T-helper 9 cell (primary cell): Measurements from ENCODE around the gene TMEM163.

Source experiments
- DNase-seq: peaks from one replicate; pipeline ENCODE4 v3.0.0-alpha.2; 2020

The TMEM163 gene

DNA sequence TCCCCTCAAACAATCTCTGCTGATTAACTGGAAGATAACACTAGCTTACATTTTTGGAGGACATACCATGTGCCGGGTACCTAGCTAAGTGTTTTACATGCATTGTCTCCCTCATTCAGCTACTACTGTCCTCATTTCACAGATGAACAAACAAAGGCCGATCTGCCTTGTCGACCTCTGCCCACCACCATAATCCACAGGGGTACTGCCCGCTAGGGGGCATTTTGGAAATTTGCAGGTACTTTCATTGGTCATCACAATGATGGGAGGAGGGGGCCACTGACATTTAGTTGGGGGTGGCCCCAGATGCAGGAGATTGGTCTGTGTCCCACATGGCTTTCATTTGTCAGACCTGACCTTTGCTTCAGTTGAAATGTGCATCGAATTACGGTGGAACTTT lies 3.9 kb upstream of the TMEM163 start:
- DNase-seq, result no peak

DNA sequence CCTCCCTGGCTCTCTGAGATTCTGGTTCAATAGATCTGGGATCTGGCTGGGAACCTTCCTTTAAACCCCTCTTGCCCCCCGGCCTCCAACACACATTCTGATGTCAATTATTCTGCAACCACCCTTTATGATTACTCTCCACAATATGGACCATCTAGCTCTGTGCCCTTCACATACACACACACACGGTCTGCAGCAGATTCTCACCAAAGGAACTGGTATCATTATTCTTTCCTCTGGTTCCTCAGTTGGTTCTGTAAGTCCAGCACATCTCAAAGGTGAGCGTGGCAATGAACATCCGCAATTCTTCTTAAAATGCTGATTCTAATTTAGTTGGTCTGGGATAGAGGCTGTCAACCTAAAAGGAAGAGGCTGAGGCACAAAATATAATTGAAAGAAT lies 2.8 kb upstream of the TMEM163 start:
- DNase-seq, result no peak

DNA sequence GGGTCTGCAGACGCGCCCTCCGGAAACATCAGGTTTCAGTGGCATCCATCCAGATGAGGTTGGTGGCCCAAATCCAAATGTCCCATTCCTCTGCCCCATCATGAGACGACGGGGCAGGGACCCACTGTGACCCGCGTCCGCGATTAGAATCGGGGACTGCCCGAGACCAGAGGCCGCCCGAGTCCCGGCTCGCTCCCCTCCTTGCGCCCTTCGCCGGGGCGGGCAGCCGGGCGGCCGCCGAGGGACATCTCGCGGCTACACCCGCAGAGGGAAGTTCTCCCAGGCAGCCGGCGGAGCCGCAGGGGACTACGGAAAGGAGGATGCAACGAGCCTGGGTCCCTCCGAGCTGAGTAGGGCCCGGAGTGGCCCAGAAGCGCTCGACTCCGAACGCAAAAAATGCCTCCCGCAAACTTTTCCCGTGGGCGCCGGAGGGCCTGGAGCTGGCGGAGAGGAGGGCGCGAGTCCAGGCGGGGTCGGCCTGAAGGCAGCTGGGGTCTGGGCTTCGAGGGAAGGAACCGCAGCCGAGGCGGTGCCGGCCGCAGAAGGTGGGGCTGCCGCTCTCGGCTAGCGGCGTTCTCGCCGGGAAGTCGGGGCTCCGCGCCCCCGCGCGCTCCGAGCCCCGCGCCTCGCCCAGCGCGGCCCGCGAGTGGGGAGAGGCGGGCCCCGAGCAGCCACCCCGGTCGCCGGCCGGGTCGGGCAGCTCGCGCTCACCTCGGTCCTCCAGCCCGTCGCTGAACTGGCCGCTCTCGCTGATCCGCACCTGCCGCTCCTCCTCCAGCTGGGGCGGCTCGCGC lies 580 bp downstream of the TMEM163 start:
- DNase-seq, result no peak

DNA sequence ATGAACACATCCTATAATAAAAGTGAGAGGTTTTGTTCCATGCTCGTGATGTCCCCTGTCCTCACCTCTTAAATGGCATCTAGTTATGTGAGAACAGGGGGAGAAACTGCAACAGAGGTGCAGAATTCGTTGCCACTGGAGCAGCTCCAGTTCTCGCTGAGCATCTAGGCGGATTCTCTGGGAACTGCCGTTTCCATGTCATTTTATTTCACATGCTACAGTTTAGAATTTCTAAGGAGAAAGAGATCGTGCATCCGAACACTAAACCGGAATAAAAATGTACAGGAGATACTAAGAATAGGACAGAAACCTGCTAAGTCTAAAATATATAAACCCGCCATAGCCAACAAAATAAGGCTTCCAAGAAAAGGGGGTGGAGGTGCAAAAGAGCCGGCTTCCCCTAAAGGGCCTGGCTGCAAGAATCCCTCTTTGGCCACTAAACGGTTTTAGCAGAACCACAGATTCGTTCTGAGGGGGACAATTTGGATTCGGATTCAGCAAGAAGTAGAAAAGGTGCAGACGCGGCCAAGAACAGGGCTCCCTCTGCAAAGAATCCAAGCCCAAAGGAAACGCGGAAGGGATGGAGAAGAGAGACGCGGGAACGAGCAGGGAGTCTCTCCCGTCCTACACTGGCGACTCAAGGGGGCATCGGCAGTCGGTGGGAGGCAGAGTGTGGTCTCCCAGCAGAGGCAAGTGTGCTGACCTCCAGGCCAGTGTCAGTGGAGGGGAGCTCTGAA lies 1.3 kb downstream of the TMEM163 start:
- DNase-seq, result no peak

DNA sequence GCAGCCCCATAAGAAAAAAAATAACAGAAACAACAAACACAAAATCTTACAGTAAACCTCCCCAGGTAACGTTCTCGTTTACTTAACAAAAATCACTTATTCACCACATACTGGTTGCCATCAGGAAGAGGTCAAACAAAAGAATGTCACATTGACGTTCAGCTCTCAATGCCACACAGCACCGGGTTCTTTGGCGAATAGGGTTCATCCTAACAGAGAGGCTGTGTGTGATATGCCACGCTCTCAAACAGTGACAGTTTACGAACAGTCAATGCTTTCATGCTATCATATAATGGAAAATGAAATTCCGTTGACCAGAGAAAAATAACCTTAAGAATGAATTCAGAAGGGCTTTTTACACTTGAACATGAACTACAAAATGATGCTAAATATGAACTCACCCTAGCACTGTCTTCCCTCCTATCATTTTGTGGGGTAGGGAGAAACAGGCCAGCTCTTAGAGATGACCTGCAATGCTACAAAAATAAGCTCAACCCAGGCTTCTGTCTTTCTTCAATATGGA lies 2.0 kb downstream of the TMEM163 start:
- no peak for DNase-seq

DNA sequence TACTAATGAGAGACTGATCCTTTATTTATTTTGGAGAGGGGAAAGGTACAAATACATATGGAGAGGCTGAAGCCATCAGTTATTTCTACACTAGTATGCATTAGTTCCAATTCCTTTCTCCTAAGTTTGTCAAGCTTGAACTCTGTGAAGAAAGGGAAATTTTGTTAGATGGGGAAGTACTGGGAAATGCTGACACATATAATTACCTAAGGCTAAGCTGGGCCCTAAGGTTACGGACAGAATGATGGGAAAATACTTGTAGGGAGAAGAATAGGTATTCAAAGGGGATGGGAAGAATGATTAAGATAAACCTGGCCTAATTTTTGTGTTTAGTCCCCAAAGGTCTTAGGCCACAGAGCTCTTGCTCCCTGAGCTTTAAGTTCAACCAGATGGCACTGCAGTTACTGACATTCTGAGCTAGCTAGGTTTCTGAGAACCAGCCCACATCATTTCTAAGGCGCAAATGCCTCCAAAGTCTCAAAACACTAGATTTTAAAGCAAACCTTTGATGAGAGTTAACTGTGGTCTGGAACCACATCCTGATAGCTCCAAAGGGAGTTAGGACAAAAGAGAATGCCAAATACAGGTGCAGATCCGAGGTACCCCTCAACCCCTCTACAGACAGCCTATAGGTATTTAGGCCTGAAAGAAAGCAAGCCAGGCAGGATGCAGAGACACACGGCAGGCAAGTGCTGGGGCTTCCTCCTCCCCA lies 2.7 kb downstream of the TMEM163 start:
- DNase-seq, result no peak

DNA sequence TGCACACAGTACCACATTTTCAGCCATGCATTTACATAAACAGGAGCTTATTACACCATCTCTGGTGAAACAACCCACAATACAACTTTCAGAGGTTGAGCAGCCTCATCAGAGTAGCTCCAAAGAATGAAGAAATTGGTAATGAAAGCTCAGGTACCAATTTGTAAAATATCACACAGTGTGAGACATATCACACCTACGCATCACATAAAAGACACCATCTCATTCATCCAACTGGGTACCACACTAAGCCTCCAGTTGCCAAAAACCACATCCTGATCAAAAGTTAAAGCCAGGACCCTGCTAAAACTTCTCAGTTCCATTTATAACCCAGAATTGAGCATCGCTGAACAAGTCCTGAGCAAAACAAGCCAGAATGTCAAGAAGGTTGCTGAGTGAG lies 4.6 kb downstream of the TMEM163 start:
- DNase-seq, result no peak

DNA sequence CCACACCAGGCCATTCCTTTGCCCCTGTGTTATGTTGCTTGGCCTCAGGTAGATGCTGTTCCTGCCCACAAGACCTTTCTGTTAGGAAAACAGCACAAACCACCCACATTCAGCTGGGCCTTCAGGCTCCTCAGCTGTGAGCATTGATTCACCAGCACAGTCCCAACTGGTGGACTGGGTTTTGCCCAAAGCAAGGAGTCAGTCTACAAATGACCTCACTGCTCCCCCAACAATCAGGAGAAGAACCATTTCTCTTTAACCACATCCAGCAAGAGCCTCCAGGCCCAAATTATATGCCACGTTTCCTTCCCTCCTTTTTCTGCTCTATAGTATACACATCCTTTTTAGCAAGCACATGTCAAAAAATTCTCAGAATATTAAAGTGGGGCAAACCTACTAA lies 5.2 kb downstream of the TMEM163 start:
- no peak for DNase-seq

DNA sequence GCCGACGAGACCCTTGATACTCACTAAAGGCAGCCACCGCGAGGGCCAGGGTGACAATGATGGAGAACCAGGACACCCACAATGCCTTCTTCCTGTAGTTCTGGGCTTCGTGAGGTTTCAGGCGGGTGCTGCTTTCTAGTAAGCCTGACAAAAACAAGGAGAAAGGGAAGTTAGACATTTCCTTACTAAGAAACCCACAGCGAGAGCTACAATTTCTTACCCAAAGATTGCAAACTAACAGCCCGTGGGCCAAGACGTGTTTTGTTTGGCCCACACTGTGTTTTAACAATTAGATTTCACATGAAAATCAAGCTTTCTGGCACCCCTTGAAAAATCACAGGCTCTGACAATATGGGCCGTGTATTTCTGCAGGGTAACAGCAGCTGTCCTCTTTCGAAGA lies 5.6 kb downstream of the TMEM163 start:
- no peak for DNase-seq

DNA sequence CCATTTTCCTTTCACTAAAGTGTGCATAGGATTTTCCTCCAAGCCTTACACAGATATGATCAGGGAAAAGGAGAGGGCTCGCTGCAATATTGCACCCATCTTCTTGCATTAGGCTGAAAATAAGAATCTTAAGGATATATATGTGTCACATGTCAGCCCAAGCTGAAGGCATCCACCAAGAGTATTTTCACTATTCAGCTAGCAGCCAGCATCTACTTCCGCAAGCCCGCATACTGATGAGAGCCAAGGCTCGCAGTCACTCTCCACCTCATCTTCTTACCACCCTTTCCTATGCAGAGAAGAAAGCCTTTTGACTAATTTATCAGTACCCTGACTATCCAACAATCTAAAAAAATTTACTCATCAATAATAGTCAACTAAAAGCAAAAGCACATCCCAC lies 6.1 kb downstream of the TMEM163 start:
- no peak for DNase-seq

DNA sequence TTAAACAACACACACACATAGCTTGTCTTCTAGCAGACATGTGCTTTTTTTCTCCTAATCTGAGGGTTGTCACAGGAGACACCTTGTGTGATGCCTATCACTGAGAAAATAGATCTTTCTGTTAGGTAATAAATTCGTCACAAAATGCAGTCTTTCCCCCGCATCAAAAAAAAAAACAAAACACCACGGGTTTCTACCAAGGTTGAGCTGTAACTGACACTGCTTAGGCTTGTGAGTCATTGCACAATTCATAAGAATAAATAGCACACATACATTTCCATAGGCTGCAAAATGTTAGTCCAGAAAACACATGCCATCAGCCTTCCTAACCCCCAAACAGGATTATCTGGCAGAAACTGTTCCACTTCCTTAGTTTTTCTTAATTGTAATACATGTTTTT lies 6.5 kb downstream of the TMEM163 start:
- DNase-seq, result no peak

DNA sequence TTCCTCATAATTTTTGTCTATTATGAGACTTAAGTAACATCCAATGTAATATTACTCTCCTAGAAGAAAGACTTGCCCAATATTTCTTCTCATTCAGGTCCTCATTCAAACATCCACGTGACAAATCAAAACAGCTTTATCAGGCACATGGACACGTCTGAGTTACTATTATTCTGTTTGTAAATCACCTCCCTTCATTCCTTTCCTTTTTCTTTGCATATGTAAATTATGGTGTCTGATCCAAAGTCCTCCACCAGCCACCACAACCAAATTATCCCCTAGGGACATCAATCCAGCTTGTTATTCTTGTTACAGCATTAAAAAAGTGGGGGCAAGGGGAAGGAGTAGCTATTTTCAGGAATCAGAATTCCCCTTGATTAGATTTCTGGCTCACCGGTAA lies 7.1 kb downstream of the TMEM163 start:
- no peak for DNase-seq

DNA sequence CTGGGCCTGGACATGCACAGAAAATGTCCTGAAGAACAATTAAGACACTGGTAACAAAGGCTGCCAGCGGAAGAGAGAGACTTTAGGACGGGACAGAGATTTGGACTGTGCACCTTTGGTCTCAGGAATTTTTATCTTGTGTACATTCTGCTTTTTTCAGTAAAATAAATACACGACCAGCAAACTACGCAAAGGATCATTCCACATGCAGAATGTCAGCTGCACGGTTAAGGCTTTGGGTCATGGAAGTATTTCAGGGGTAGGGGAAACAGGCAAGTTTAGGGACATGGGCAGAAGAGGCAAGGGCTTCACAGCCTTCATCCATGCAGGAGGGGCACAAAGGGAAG lies 11.5 kb downstream of the TMEM163 start:
- DNase-seq, result no peak

DNA sequence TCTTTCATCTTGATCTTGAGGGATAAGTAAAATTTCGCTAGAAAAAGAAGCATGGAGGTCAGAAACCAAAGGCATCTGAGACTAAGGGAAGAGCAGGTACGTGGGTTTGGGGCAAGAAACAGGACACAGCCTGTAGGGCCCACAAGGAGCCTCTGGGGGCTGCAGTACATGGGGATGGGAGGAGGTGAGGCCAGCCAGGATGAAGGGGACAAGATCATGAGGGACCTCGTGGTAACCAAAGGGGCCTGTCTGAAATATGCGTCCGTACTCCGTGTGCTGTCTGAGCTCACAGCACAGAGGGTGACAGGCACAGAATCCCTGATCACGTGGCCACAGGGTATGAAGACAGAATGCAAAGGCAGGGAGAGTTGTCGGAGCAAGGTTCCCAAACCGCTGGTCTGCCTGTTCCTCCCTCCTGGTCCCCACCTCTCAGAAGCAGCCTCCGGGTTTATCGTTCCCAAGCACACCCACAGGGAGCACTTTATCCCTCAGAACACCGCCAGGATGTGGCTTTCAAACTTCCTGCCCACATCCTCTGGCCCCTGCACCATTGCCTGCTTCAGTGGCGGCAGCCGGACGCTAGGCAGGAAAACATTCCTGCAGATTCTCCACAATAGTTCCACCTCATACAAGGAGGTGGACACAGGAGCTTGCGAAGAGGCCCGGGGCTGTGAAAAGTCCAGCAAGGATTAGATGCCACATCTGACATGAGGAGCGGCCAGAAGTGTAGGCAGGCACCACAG lies 12.0 kb downstream of the TMEM163 start:
- DNase-seq, result no peak

DNA sequence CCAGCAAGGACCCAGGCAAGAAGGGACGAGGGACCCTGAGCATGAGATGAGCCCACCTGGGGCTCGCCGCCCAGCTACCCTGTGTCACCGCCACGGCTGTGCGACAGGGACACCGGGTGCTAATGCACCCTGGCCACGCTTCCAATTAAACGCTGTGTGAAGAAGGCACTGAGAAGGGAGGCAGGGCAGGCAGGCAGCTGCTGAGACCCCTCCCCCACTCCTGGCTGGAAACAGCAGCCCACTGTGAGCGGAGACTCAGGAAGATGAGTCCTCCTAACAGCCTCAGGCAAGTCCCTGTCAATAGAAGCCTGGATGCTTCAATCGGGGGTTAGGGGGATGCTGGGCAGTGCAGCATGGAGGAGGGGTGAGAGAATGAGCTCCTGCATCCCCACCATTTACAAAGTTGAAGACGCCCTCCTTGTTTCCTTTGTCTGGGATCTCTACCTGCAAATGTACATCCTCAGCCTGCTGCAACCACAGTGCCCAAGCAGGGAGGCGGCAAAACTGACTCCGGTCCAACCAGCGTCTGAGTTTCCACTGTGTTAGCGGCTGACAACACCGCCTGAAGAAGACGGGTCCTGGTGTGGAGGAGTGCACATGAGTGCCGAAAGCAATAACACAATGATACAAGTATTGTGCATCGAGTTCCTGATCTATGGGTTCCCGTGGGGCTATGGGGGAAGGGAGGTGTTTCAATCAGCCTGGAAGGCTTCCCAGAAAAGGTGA lies 12.8 kb downstream of the TMEM163 start:
- DNase-seq, result no peak

DNA sequence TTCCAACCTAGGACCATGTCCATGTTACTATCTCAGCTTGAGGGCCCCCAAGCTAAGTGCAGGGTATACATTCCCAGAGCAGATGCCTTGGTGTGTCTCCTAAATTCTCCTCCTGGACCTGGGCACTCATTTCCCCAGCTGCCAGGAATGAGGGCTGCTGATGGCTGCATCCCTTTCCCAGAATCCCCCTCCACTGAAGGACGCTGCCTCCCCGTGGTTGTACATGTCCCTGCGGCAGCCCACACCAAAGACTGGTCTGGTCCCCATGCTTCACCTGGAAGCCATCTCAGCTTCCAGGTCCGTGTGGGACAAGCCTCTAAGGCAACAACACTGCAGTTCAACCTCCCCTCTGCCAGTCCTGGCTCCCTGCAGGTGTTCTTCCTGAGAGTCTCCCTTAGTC lies 14.6 kb downstream of the TMEM163 start:
- no peak for DNase-seq

DNA sequence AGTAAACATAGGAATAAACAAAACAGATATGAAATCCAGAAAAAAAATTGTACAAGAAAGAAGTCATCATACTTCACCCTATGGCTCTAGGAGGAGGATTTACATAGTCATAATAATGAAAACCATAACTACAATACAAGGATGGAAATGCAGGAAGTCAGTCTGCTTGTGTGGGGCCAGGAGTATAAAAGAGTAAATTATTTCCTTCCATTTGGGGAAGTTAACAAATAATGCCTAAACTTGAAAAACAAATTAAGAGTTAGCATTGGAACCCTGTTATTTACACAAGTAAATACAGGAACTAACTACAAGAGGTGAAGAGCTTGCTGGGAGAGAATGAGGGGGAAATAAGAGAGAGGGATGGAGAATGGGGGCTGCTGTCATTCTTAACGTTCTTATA lies 15.4 kb downstream of the TMEM163 start:
- no peak for DNase-seq

DNA sequence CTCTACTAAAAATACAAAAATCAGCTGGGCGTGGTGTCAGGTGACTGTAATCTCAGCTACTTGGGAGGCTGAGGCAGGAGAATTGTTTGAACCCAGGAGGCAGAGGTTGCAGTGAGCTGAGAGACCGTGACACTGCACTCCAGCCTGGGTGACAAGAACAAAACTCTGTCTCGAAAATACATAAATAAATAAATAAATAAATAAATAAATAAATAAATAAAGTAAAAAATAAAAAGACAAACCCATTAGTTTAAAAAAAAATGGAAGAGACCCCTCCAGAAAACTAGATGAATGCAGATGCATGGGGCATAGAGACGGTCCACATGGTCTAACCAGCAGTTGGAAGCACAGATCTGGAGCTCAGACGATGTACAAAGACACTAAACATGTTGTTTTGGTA lies 18.1 kb downstream of the TMEM163 start:
- DNase-seq, result no peak

DNA sequence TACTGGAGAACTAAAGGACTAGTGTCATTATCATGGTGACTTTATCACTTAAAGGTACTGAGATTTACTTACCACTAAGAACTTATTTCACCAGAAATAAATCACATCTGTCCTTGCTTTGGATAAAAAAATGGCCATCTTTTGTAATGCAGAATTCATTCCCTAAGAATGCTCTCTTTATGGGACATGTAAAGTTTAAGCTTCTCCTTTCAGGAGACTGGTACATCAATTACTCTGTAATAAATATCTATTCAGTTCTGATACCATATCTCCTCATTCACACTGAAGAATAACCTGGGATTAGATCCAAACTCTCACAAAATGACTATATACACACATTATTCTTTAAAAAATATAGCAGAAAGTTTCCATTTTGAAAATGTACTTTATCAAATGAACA lies 24.4 kb downstream of the TMEM163 start:
- DNase-seq, result no peak

DNA sequence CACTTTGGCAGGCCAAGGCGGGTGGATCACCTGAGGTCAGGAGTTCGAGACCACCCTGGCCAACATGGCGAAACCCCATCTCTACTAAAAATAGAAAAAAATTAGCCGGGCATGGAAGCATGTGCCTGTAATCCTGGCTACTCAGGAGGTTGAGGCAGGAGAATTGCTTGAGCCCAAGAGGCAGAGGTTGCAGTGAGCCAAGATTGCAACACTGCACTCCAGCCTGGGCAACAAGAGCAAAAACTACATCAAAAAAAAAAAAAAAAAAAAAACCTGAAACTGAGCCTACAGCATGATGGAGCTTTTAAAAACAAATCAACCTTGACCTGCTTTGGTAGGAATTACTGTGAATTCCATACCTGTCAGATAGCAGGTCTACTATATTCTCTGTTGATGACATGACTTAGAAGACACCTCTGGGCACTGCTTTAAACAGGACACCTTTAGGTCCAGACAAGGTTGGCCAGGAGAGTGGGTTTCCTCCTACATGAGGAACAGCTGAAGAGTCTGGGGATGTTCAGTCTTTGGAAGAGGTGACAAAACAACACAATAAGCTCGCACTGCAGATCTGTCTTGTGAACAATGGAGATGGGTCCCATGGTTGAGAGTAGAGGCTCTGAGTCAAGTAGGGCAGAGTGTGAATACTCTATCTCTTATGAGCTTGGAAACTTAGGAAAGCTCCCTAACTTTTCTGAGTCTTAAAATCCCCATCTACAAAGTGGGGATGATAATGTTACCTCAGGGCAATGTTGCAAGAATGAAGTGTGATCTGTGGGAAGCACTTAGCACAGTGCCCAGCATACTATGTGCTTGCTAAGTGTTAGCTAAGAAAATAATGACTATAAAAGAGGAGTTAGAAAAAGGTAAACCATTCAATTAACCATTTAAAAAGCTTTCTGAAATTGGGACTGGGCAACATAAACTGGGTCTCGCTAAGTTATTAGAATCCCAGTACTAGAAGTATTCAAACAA lies 25.2 kb downstream of the TMEM163 start:
- DNase-seq, result no peak

DNA sequence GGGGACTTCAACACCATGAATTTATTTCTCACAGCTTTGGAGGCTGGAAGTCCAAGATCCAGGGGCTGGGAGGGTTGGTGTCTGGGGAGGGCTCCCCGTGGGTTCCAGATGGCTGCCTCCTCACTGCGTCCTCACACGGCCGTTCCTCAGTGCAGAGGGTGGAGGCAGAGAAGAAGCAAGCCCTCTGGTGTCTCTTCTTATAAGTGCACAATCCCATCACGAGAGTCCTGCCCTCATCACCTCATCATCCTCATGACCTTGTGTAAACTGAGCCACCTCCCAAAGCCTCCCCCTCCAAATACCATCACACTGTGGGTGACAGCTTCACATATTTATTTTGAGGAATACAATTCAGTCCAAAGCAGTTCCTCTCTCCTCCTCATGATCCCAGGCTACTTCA lies 26.3 kb downstream of the TMEM163 start:
- DNase-seq, result no peak
